NCI-H748 (cell line): Measurements from ENCODE around the gene UTP14A.
A peak's percentile ranks its signal among the peaks of the same experiment; 100 is the strongest.
"Not testable (repeated sequence)": the region's sequence is repeated elsewhere in the genome, so short reads cannot be mapped to it uniquely, and the experiment has no call there.

Experiments used
- DNase-seq: peaks from one replicate; lab custom pipeline; 2025; ENCODE audit not compliant: unreplicated experiment; lab: John Stamatoyannopoulos, UW

The UTP14A gene, protein sequence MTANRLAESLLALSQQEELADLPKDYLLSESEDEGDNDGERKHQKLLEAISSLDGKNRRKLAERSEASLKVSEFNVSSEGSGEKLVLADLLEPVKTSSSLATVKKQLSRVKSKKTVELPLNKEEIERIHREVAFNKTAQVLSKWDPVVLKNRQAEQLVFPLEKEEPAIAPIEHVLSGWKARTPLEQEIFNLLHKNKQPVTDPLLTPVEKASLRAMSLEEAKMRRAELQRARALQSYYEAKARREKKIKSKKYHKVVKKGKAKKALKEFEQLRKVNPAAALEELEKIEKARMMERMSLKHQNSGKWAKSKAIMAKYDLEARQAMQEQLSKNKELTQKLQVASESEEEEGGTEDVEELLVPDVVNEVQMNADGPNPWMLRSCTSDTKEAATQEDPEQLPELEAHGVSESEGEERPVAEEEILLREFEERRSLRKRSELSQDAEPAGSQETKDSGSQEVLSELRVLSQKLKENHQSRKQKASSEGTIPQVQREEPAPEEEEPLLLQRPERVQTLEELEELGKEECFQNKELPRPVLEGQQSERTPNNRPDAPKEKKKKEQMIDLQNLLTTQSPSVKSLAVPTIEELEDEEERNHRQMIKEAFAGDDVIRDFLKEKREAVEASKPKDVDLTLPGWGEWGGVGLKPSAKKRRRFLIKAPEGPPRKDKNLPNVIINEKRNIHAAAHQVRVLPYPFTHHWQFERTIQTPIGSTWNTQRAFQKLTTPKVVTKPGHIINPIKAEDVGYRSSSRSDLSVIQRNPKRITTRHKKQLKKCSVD

DNA sequence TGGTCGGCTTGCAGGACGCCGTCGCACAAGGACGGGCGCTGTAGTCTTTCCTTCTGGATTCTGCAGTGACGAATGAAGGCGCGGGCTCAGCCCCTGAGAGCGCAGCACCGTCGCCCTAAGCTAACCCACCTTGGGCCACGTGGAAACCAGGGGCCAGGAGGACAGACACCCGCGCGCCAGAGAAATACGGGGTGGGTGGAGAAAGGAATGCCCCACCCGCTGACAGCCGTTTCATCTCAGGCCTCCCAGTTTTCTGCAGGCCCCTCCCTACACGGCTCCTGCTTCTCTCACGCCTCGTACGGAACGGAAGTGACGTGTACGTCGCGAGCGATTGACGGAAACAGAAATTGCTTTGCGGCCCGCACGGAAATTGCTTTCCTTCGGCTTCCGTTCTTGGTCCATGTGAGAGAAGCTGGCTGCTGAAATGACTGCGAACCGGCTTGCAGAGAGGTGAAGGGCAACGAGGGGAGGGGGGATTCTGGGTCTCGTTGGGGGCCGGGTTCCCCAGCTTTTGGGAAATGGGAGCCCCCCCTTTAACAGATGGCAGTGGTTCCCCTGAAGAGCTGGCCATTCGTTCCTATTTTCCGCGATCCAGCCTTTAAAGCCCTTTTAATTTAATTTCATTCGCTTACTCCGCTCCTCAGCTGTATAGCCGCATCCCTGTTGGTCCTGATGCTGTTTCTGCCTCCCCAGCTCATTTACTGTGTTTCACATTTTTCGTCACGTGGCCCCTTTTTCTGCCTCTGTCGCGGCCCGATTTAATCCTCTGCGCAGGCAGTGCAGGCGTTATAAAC is at the start of gene UTP14A:
UTP14A (plus strand) TSS at position 378 of the 794 bp plus-strand sequence; CDS start at position 425, 47 bp downstream.
- DNase-seq = peak; percentile 96

DNA sequence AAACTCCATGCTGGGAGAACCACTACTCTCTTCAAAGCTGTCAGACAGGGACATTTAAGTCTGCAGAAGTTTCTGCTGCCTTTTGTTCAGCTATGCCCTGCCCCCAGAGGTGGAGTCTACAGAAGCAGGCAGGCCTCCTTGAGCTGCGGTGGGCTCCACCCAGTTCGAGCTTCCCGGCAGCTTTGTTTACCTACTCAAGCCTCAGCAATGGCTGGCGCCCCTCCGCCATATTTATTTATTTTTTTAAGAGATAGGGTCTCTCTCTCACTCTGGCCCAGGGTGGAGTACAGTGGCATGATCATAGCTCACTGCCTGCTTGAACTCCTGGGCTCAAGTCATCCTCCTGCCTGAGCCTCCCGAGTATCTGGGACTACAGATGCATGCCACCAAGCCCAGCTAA is 46.8 kb upstream of the UTP14A start:
- DNase-seq = not testable (repeated sequence)

DNA sequence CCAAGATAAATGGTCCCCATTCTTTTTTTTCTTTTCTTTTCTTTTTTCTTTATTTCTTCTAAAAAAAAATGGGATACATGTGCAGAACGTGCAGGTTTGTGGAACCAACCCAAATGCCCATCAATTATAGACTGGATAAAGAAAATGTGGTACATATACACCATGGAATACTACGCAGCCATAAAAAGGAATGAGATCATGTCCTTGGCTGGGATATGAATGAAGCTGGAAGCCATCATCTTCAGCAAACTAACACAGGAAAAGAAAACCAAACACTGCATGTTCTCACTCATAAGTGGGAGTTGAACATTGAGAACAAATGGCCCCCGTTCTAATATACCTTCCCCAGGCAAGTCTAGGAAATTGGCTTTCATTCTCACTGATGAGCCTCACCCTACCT is 39.6 kb upstream of the UTP14A start:
- not testable (repeated sequence) for DNase-seq

DNA sequence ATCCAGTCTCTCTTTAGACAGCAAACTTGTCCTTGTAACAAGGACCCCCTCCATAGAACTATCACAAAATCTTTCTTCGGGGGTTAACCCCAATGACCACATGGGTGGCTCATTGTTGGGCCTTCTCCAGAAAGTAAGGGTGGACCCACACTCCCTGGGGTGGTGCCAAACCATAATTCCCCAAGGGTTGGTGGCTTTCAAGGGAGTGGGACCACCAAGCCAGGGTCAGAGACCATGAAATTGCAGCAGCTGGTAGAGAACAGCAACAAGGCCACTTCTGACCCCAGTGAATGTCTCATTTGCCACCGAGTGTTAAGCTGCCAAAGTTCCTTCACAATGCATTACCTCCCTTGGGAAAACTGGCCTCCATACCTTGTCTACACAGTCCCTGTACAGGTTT is 33.4 kb upstream of the UTP14A start:
- DNase-seq = no peak

DNA sequence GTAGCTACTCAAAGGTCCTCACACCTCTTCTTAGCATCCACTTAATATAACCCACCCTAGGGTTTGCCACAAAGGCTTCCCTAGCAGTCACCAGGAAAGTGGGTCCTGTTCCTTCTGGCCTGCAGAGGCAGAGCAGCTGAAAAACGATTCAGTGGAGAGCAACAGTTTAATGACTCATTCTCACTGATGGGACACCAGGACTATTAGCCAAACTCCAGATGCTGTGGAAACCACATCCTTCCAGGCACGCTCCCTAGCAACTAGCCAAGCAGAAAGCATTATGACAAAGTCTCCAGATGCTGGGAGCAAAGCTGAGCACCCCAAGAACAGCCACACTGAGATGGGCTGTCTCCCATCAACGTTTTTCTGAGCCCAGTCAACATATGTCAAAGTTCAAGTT is 30.3 kb upstream of the UTP14A start:
- DNase-seq = no peak

DNA sequence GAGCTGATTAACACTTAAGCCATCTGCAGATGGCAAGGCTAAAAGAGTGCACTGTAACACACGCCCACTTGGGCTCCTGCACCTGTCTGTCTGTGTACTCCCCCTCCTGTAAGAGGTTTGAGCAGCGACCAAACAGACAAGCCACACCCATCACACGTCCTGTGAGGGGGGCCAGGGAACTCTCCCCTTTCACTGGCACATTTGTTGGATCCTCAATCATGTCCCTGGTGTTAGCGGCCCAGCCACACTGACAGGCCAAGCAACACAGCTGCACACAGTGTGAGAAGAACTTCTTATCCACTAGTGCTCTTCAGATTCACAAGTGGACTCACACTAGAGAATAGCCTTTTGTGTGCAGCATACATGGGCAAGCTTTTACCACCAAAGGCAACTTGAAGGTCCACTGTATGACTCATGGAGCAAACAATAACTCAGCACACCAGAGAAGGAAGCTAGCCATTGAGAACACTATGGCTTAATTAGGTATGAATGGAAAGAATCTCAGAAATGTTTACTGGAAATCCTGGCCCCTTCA is 29.1 kb upstream of the UTP14A start:
- DNase-seq = peak; percentile 67

DNA sequence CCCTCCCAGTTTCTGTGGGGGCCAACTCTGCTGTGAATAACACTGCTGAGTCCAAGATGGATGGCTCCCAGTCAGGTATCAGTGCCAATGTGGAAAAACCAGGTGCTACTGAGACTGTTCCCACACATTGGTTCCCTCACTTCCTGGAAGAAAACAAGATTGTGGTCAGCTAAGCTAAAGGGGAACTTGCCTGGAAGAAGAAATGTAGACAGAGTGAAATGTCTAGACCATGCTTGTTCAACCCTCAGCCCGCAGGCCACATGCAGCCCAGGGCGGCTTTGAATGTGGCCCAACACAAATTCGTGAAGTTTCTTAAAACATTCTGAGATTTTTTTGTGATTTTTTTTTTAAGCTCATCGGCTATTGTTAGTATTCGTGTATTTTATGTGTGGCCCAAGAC is 28.6 kb upstream of the UTP14A start:
- no peak for DNase-seq

DNA sequence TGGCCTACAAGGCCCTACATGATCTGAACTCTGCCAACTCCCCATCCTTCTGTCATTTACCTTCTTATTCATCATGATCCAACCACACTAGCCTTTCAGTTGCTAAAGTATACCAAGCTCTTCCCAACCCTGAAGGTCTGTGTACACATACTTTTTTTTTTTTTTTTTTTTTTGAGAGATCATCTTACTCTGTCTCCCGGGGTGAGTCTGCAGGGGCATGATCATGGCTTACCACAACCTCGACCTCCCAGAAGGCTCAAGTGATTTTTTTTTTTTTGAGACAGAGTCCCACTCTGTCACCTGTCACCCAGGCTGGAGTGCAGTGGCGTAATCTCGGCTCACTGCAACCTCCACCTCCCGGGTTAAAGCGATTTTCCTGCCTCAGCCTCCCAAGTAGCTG is 5.9 kb upstream of the UTP14A start:
- no peak for DNase-seq

DNA sequence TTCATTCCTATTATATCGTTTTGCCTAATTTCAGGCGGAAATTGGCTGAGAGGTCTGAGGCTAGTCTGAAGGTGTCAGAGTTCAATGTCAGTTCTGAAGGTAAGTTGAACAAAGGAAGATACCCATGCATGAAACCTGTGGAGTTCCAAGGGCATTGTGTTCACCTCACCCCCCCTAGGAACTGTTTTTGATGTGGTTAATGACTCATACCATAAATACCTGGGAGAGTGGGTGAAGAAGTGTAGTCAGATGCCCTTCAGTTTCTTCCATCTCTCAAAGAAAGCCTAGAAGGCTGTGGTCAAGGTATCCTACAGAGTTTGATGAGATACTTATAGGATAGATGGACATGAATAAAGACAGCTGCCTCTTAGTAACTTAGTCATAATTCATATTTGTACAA is 2.7 kb downstream of the UTP14A start:
- no peak for DNase-seq

DNA sequence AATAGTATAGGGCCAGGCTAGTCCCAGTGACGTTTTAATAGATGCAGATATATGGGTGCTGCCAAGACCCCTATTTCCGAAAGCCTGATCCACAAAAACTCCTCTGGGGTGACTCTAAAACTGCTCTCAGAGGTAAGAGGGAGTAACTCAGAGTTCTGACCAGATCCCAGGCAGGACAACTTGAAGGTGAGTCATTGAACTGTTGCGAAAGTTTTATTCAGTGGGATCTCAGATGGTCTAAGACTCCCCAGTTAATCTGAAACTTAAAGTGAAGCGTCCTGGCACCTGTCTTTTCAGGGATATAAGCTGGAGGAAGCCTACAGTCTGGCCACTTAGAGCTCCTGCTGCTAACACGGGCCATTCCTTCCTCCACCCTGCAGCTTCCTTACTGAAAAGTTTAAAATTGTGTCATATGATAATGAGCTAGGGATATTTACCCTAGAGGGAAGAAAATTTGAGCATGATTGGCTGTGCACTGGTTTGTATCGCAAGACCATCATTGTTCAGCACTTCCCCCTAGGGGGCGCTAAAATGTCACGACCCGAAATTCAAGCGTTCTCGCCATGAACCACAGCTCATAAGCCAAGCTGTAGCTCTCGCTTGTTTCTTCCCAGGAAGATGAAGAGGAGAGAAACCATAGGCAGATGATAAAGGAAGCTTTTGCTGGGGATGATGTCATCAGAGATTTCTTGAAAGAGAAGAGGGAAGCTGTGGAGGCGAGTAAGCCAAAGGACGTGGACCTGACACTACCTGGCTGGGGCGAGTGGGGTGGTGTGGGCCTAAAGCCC is 19.5 kb downstream of the UTP14A start:
- peak; percentile 70 for DNase-seq

DNA sequence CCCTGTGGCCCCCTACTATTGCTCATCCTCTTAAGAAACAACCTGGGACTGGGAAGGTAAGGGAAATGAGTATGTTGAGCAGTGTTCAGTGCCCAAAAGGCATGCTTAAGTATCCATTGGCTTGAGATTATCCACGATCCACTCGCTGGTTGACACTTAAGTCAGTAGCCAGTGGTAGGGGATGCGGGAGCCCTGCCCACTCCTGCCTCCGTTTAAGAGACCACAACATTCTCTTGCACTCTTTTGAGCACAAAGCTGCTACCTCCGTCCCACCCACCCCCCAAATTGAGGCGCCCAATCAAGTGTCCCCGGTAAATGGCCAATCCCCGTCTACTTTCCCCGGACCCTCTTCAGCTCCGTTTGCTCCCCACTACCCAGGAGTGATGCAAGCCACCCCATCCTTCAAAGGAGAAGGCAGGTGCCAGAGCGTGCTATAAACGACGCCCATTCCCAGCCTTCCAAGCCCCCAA is 25.0 kb downstream of the UTP14A start:
- DNase-seq = peak; percentile 49

DNA sequence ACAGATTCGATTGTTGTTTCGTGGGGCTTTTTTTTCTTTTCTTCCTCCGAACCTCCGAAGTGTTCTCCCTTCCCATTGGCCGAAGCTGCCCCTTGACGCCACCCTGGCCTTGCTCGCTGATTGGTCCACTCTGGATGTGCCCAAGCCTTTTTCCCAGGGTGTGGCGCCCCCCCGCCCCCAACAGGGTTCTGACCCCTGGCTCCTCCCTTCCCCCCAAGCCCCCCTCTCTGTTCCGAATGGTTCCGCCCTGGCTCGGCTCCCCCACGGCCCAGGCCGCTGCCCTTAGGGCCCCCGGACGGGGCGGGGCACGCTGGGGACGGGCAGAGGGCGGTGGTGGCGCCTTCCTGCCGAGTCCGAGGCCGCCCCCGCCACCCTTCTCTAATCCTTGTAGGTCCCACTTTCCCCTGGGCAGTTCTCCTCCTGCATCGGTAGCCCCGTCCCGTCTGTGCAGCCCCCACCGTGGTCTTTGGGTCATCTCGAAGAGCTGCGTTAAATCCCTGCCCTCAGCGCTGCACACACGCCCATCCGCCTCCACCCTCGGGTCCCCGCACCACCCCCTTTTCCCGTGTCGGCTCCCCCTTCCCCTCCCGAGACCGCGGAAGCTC is 25.5 kb downstream of the UTP14A start:
- DNase-seq = peak; percentile 91

DNA sequence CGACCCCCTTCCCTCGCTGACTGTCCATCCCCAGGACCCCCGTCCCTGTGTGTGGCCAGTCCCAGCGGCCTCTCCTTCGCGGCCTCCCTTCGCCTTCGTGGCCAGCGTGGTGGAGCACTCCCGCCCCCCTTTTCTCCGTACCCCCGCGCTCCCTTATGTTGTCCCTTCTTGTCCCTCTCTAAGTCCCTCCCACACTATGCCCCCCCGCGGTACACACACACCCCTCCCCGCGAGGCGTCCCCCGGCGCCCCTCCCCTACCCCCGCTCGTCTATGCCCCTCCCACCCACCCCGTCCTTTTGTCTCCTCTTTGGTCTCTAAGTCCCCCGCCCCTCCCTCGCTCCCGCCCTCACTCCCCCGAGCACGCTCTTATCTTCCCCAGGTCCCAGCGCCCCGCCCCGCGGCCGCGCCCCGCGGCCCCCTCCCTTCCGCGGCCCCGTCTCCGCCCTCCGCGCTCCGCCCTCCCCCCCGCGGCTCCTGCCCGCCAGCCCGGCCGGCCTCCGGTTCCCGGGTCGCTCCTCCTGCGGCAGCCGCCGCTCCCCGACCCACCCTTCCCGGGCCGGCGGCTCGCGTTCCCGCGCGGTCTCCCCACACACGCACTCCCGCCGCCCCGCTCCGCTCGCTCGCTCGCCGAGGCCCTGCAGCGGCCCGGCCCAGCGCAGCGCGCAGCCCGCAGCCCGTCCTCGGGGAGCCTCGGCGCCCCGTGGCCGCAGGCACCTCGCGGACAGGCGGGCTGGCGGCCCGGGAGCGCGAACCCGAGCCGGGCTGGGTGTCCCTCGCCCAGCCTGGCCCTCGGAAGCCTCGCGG is 26.3 kb downstream of the UTP14A start:
- DNase-seq = peak; percentile 92

DNA sequence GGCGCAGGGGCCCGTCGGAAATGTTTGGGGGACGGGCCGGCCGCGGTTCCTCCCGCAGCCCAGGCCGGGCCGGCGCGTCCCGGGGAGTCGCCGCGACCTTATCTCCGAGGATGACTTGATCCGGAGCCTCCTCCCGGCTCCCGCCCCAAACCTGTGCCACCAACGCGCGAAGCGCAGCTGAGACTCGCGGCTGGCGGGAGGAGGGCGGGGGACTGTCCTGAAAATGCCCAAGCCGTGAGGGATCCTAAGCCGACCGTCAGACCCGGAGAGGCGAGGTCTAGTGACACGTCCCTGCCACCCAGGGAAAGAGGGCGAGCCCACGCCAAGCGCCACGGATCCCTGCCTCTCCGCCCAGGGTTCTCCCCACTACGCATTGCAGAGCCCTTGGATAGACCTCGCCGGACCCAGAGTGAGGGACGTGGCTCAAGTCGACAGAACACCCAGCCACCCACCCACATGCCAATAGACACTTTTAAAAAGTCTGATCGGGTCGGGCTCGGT is 26.9 kb downstream of the UTP14A start:
- peak; percentile 35 for DNase-seq

DNA sequence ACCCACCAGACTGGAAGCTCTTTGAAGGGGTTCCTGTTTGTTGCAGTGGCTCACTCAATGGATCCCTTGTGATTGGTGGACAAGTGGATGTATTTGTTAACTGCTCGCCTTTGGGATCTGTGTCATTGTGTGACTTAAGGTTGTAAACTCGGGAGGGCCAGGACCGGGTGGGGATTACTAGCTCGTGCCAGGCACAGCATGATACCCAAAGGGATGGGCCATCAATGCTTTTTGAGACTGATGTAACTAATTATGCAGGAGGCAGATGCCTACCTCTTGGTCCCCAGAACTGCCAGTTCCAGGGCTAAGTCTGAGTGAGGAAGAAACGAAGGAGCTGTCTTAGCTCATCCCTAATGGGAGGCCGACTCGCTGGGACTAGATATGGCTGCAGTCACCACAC is 27.7 kb downstream of the UTP14A start:
- DNase-seq = peak; percentile 25

DNA sequence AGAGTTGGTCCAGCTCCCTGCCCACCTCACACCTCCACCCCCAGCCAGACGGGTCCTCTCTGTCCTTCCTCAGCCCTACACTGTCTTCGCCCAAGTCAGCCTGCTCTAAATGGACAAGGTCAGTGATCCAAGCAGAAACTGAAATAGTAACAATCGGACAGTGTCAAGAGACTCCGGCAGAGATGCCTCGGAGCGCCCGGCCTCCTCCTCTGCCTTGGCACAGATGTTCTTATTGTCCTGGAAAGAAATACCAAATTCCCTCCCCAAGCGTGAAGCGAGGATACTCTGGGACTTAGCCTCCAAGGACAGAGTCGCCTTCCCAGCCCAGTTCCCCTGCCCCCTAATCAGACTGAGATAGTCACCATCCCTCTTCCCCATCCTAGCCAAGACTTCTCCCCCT is 28.5 kb downstream of the UTP14A start:
- no peak for DNase-seq

DNA sequence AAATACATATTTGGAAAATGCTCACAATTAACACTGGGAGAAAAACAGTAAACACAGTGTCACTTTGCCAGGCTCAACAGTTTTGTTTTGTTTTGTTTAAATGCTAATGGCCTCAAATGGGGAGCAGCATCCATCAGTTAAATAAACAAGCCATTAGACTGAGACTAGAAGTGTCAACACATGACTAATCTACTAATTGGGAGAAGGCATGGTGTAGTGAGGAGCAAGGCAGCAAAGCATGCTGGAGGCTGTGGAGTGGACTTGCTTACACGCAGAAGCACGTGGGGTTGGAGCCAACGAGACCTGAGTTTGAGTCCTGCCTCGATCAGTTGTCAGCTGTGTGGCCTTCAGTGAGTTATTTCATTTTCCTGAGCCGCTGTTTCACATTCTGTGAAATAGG is 29.0 kb downstream of the UTP14A start:
- peak; percentile 46 for DNase-seq

DNA sequence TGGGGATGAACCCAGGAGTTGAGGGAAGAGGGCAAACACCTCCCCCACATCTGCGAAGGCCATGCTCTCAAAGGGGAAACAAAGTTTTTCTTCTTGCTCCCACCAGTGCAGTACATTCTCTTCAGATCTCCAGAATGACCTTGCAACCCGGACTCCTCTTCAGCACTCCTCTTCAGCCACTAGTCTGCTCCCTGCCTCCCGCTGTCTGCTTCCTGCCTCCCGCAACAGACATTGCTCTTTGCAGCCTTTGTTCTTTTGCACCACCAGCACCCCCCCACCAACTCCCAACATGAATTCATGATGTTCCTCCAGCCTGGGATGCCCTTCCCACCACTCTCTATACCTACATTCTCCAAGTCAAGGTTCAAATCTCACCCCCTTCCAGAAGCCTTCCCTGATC is 32.1 kb downstream of the UTP14A start:
- DNase-seq = no peak

DNA sequence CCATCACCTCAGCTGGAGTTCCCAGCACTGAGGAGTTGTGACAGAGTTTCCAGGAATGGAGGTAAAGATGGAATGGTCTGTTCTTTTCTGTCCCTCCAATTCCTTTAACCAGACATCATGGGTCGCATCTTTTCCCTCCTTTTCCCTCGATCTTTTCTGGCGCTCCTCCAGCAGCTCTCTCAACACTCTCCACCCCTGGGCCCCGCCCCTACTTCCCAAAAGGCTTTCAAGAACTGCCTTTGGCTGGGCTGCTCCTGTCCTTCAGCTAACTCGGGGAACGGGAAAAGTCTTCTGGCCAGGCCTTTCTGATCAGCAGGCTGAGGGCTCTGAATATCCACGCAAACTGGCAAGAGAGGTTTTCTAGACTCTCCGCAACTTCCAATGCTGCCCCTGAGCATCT is 34.0 kb downstream of the UTP14A start:
- DNase-seq = peak; percentile 33
